ENCODE data around the gene PCSK9. TPM values are rescaled to one million over a fixed set of nuclear protein-coding genes. Genes with fewer than 3 reads are reported as not detected.

PCSK9 gene
- total RNA-seq, 1 experiment from 2014 or later: 41.6 TPM

GRCh38 chr1:55061706-55062321, 22.5 kb downstream of the PCSK9 start:
- DNase-seq: no peak
- BruUV-seq (replicated peaks): no TSS peak
- no peaks in the 10 kb centered on the region for H3K27me3 Mint-ChIP-seq (ENCODE audit: unreplicated experiment)
- no peak overlapping the region for H3K4me3 Mint-ChIP-seq (ENCODE audit: low read depth, unreplicated experiment)
- intact Hi-C loops (cut with micrococcal nuclease; ENCODE audit: unreplicated experiment): no loop called here
- no peaks in the 10 kb centered on the region for H3K4me1 Mint-ChIP-seq (ENCODE audit: low read depth, unreplicated experiment)
- H3K27ac Mint-ChIP-seq (ENCODE audit: unreplicated experiment): no peak overlapping the region
- no peak for TF ChIP-seq CTCF (IDR thresholded peaks at IDR 0.05; ENCODE audit: unreplicated experiment)
- H3K9me3 Mint-ChIP-seq (ENCODE audit: low read depth, unreplicated experiment): no peaks in the 10 kb centered on the region
- CTCF ChIA-PET: no interaction called here
- peaks cover 33% of the 10 kb centered on the region for H3K36me3 Mint-ChIP-seq (ENCODE audit: insufficient read depth, unreplicated experiment)

GRCh38 chr1:55062801-55063576, 23.6 kb downstream of the PCSK9 start:
- no peaks in the 10 kb centered on the region for H3K9me3 Mint-ChIP-seq (ENCODE audit: low read depth, unreplicated experiment)
- intact Hi-C loops (cut with micrococcal nuclease; ENCODE audit: unreplicated experiment): no loop called here
- no peak overlapping the region for H3K4me3 Mint-ChIP-seq (ENCODE audit: low read depth, unreplicated experiment)
- H3K27ac Mint-ChIP-seq (ENCODE audit: unreplicated experiment): no peak overlapping the region
- CTCF ChIA-PET: interaction anchor here (0.6 kb wide), 3 partner anchors 27 to 1538 kb away, joined by 3 to 4 read pairs (median 4); no protein-coding TSS in a partner anchor
- no peaks in the 10 kb centered on the region for H3K27me3 Mint-ChIP-seq (ENCODE audit: unreplicated experiment)
- no peak for TF ChIP-seq CTCF (IDR thresholded peaks at IDR 0.05; ENCODE audit: unreplicated experiment)
- BruUV-seq (replicated peaks): no TSS peak
- DNase-seq: no peak
- peaks cover 38% of the 10 kb centered on the region for H3K36me3 Mint-ChIP-seq (ENCODE audit: insufficient read depth, unreplicated experiment)
- H3K4me1 Mint-ChIP-seq (ENCODE audit: low read depth, unreplicated experiment): no peaks in the 10 kb centered on the region

- CTCF ChIA-PET: interaction anchor here (0.6 kb wide), 3 partner anchors 27 to 1538 kb away, joined by 3 to 4 read pairs (median 4); no protein-coding TSS in a partner anchor
- Mint-ChIP-seq H3K27me3 (ENCODE audit: unreplicated experiment) (no peaks in the 10 kb centered on the region), H3K36me3 (ENCODE audit: insufficient read depth, unreplicated experiment) (peaks cover 38% of the 10 kb centered on the region), H3K27ac (ENCODE audit: unreplicated experiment) (no peak overlapping the region), H3K4me3 (ENCODE audit: low read depth, unreplicated experiment) (no peak overlapping the region), H3K4me1 (ENCODE audit: low read depth, unreplicated experiment) (no peaks in the 10 kb centered on the region), H3K9me3 (ENCODE audit: low read depth, unreplicated experiment) (no peaks in the 10 kb centered on the region)
- intact Hi-C loops (cut with micrococcal nuclease; ENCODE audit: unreplicated experiment): no loop called here
- BruUV-seq (replicated peaks): no TSS peak
- no peak for DNase-seq
- TF ChIP-seq CTCF (IDR thresholded peaks at IDR 0.05; ENCODE audit: unreplicated experiment): no peak
Observed at GRCh38 chr1:55063577-55063942, 24.2 kb downstream of the PCSK9 start.

GRCh38 chr1:55064071-55064581, 24.8 kb downstream of the PCSK9 start:
- no peak for TF ChIP-seq CTCF (IDR thresholded peaks at IDR 0.05; ENCODE audit: unreplicated experiment)
- BruUV-seq (replicated peaks): no TSS peak
- no peak overlapping the region for H3K27ac Mint-ChIP-seq (ENCODE audit: unreplicated experiment)
- no peak for DNase-seq
- H3K9me3 Mint-ChIP-seq (ENCODE audit: low read depth, unreplicated experiment): no peaks in the 10 kb centered on the region
- H3K27me3 Mint-ChIP-seq (ENCODE audit: unreplicated experiment): no peaks in the 10 kb centered on the region
- CTCF ChIA-PET: no interaction called here
- intact Hi-C loops (cut with micrococcal nuclease; ENCODE audit: unreplicated experiment): no loop called here
- no peak overlapping the region for H3K4me3 Mint-ChIP-seq (ENCODE audit: low read depth, unreplicated experiment)
- H3K4me1 Mint-ChIP-seq (ENCODE audit: low read depth, unreplicated experiment): no peaks in the 10 kb centered on the region
- peaks cover 38% of the 10 kb centered on the region for H3K36me3 Mint-ChIP-seq (ENCODE audit: insufficient read depth, unreplicated experiment)
